Endothelial cell of umbilical vein (primary cell): Measurements from ENCODE around the gene TOX4. TPM values are rescaled to one million over a fixed set of nuclear protein-coding genes. Genes with fewer than 3 reads are reported as not detected.

Experiments used
- Bru-seq: library from RNA; stranded (reverse); fragments of 400-500 nt; gene quantifications from one replicate; lab custom pipeline; 2021; lab: Mats Ljungman, UMichigan
- BruChase-seq, 2 experiments: library from RNA; stranded (reverse); fragments of 400-500 nt; gene quantifications; one replicate each; lab custom pipeline; 2021; lab: Mats Ljungman, UMichigan
- BruUV-seq: library from RNA; stranded (reverse); fragments of 400-500 nt; replicated peaks from 2 replicates; lab custom pipeline; 2021; lab: Mats Ljungman, UMichigan
- CTCF ChIA-PET: fragments of 300-600, 350-600 bp; sonication (Branson Sonifier 250); formaldehyde crosslinking; loops from one replicate; lab custom pipeline; 2021; ENCODE audit warnings: antibody characterized with exemption, inconsistent platforms; lab: Charles Lee
- POLR2A ChIA-PET: fragments of 300-600, 350-600 bp; sonication (Branson Sonifier 250); formaldehyde crosslinking; loops from one replicate; lab custom pipeline; 2021; ENCODE audit warnings: antibody characterized with exemption, inconsistent platforms; lab: Charles Lee
- DNase-seq: peaks from one replicate; pipeline ENCODE4 v3.0.0-alpha.2; 2011; ENCODE audit warnings: low read depth, low spot score
- FAIRE-seq: peaks from 2 replicates; lab custom pipeline; 2011; peaks lifted over from hg19 to GRCh38; lab: Jason Lieb, UNC
- H2AFZ ChIP-seq: 2 replicates; pipeline ENCODE4 v1.6.0; 2012; ENCODE audit warnings: low read depth, low read length, control low read depth, inconsistent platforms
- H3K27ac ChIP-seq: 2 replicates; pipeline ENCODE4 v1.5.1; 2011; ENCODE audit warnings: low read depth, mild to moderate bottlenecking, control low read depth, low read length, moderate library complexity; ENCODE audit not compliant: insufficient read depth
- H3K27me3 ChIP-seq, 2 experiments: 2 replicates each; pipeline versions ENCODE4 v1.6.0 to v1.6.1; 2011; ENCODE audit warnings: low read length in 2 of 2, mixed read lengths in 1 of 2; ENCODE audit not compliant: control insufficient read depth in 2 of 2, insufficient read depth in 2 of 2
- H3K36me3 ChIP-seq, 2 experiments: 2 replicates in 1 of 2; 3 replicates in 1 of 2; pipeline ENCODE4 v1.5.1; 2011; ENCODE audit warnings: low read length in 2 of 2, mild to moderate bottlenecking in 1 of 2, moderate library complexity in 1 of 2; ENCODE audit not compliant: control insufficient read depth in 2 of 2, insufficient read depth in 2 of 2; ENCODE audit errors: extremely low read depth in 1 of 2
- H3K4me1 ChIP-seq: 3 replicates; pipeline ENCODE4 v1.5.1; 2011; ENCODE audit warnings: mild to moderate bottlenecking, low read length; ENCODE audit not compliant: control insufficient read depth, insufficient read depth; ENCODE audit errors: extremely low read depth
- H3K4me2 ChIP-seq: 2 replicates; pipeline ENCODE4 v1.6.1; 2011; ENCODE audit warnings: low read length, control low read depth, mixed read lengths; ENCODE audit not compliant: insufficient read depth
- H3K4me3 ChIP-seq, 3 experiments: fragments of 200-600 bp in 1 of 3; sonication (generic), shearing (Covaris generic) in 1 of 3; replicated peaks in 1 of 3; 2 replicates each; pipeline ENCODE4 v1.5.1; 2011 to 2016; ENCODE audit warnings: control low read depth in 3 of 3, low read length in 3 of 3, mild to moderate bottlenecking in 2 of 3, inconsistent platforms in 1 of 3, low read depth in 1 of 3, moderate library complexity in 1 of 3; ENCODE audit not compliant: insufficient read depth in 1 of 3
- H3K79me2 ChIP-seq: 2 replicates; pipeline ENCODE4 v1.6.0; 2012; ENCODE audit warnings: low read length, inconsistent platforms; ENCODE audit not compliant: control insufficient read depth, insufficient read depth
- H3K9ac ChIP-seq: replicated peaks from 2 replicates; pipeline ENCODE3; 2011; ENCODE audit warnings: low read length, control low read depth; ENCODE audit not compliant: insufficient read depth; ENCODE audit errors: extremely low read depth
- H3K9me1 ChIP-seq: replicated peaks from 3 replicates; pipeline ENCODE4 v1.6.0; 2011; ENCODE audit warnings: mild to moderate bottlenecking, low read length; ENCODE audit not compliant: control insufficient read depth, insufficient read depth; ENCODE audit errors: extremely low read depth
- H3K9me3 ChIP-seq: replicated peaks from 2 replicates; pipeline ENCODE4 v1.5.1; 2012; ENCODE audit warnings: low read length, inconsistent platforms; ENCODE audit not compliant: control insufficient read depth, insufficient read depth
- H4K20me1 ChIP-seq: replicated peaks from 2 replicates; pipeline ENCODE3; 2011; ENCODE audit warnings: mild to moderate bottlenecking, low read length; ENCODE audit not compliant: control insufficient read depth, insufficient read depth; ENCODE audit errors: extremely low read depth
- MYC ChIP-seq: IDR thresholded peaks from one replicate; pipeline ENCODE4 v1.6.1; 2011; ENCODE audit warnings: mild to moderate bottlenecking, low read depth, low read length
- POLR2A ChIP-seq: IDR thresholded peaks from 2 replicates; pipeline ENCODE4 v1.6.1; 2012; ENCODE audit warnings: low read depth, mild to moderate bottlenecking, control low read depth, low read length
- POLR2AphosphoS5 ChIP-seq: IDR thresholded peaks from 2 replicates; pipeline ENCODE4 v1.6.1; 2012; ENCODE audit warnings: low read depth, mild to moderate bottlenecking, control low read depth, low read length, moderate library complexity; ENCODE audit not compliant: insufficient read depth
- dilution Hi-C: fragments of 300-500 bp; cut with MboI; formaldehyde crosslinking; loops from one replicate; pipeline ENCODE4 v1.15.0; 2019; ENCODE audit warnings: low sequenced_read_pairs; ENCODE audit not compliant: extremely low pct_ligation_motif_present
- intact Hi-C: fragments of 100-400 bp; cut with micrococcal nuclease; formaldehyde crosslinking; loops from one replicate; pipeline ENCODE4 v1.10.0; 2022
- long read RNA-seq: library from polyadenylated mRNA; stranded (forward); transcript quantifications from one replicate; pipeline ENCODE4 v2.0.0, GENCODE V29; 2021
- polyA minus RNA-seq, 3 experiments: library from RNA; depleted of rRNA, polyadenylated mRNA; stranded (reverse); fragments of >200 nt; gene quantifications; 1 replicate in 1 of 3; 2 replicates in 2 of 3; pipeline ENCODE4 v1.2.3, GENCODE V29; 2011
- polyA plus RNA-seq, 4 experiments: library from polyadenylated mRNA; depleted of rRNA in 3 of 4; stranded (reverse) in 3 of 4; unstranded in 1 of 4; fragments of >200 nt; gene quantifications; 2 replicates each; pipeline versions ENCODE4 v1.2.1 to v1.2.3, GENCODE V29; 2011 to 2012; ENCODE audit warnings: missing spikeins in 1 of 4
- total RNA-seq: library from RNA; stranded (reverse); gene quantifications from 2 replicates; pipeline ENCODE4 v1.2.3, GENCODE V29; 2021
- TF ChIP-seq, protein P1 (sequence below), 2 donors: IDR thresholded peaks; 1 replicate in 1 of 2; 2 replicates in 1 of 2; pipeline ENCODE4 v1.5.1; 2011; ENCODE audit warnings: low read length in 2 of 2, mild to moderate bottlenecking in 2 of 2, moderate library complexity in 2 of 2, control low read depth in 1 of 2, inconsistent platforms in 1 of 2, low read depth in 1 of 2; ENCODE audit not compliant: insufficient read depth in 1 of 2; ENCODE audit errors: extremely low read depth in 1 of 2

The TOX4 gene
- total RNA-seq (63.2 and 67.4 TPM in 2 replicates), polyA plus RNA-seq (78.2 and 78.4 TPM in 2 replicates), polyA minus RNA-seq (153 and 171 TPM in 2 replicates), Bru-seq, nascent RNA (percentile 77 among the genes with signal in this experiment), BruChase-seq, experiment 1, labeled RNA remaining after a 6-hour chase (percentile 89 among the genes with signal in this experiment), BruChase-seq, experiment 2, labeled RNA remaining after a 2-hour chase (percentile 81 among the genes with signal in this experiment)
- polyA plus RNA-seq (2011; cell fraction: cytosol; rRNA removed) = 59.7 and 65.2 TPM in 2 replicates
- 61.6 and 71.0 TPM in 2 replicates for polyA plus RNA-seq (2011; cell fraction: nucleus; rRNA removed)
- 56.5 and 91.9 TPM in 2 replicates for polyA plus RNA-seq (2012)
- 22.8 TPM for polyA minus RNA-seq (2011; cell fraction: cytosol; rRNA and poly(A)+ RNA removed)
- polyA minus RNA-seq (2011; cell fraction: nucleus; rRNA and poly(A)+ RNA removed) = 33.2 and 40.7 TPM in 2 replicates
- long read RNA-seq, full-length matches to known transcripts = 65 of 107 reads
- long read RNA-seq, partial matches to known transcripts = 37 of 107 reads
- long read RNA-seq, other reads (novel, unspliced or antisense) = 5 of 107 reads

DNA sequence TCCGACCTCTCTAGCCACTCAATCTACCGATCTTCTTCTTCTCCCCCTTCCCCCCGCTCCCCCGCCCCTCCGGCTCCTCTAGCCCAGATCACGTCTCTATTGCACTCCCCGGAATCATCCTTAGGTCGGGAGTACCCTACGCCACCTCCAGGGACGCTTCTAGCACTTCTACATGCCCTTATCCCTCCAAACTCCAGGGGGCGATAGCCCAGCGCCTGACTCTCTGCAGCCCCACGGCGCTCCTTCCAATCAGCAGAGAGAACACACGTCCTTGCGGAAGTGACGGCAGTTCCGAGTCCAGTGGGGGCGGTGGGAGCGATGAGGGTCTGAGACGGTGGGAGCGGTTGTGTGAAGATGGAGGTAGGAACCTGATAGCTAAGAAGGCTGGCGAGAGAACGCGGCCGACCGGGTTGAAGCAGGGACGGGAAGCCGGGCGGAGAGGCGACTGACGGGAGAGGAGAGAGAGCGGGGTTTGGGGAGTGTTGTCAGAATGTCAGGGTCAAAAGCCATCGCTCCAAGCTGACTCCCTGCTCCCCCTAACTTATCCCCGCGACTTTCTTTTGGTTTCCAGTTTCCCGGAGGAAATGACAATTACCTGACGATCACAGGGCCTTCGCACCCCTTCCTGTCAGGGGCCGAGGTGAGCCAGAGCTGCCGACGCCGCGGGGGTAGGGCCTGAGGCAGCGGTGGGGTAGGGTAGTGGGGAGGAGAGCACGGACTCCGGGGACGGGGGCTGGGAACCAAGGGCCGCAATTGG lies at the start of gene TOX4, which contains the start of gene RAB2B:
Gene TOX4 (plus strand): TSS at position 271 of the 757 bp plus-strand sequence. CDS start 84 bp downstream, at position 355.
Gene RAB2B (minus strand): TSS at position 35 of the 757 bp plus-strand sequence. CDS start 87 bp downstream, outside the sequence.
- Histone ChIP-seq H3K4me2 (peak within 1 kb of the TSS; percentile 96), H3K27me3 (no peaks in the 10 kb centered on the region), H3K27ac (peak within 1 kb of the TSS; percentile 97), H3K9me1 (no peaks in the 10 kb centered on the region), H3K36me3 (peaks cover 0 to 7% of the 10 kb centered on the region in 2 experiments), H3K9ac (peak within 1 kb of the TSS; percentile 93), H3K4me3 (peak within 1 kb of the TSS; percentile 69 to 95 (median 93)), H3K9me3 (no peaks in the 10 kb centered on the region), H3K4me1 (peaks cover 20% of the 10 kb centered on the region), H2AFZ (peak within 1 kb of the TSS; percentile 97), H4K20me1 (no peaks in the 10 kb centered on the region), H3K79me2 (peaks cover 43% of the 10 kb centered on the region)
- dilution Hi-C loops = no loop called here
- DNase-seq (peak; percentile 99), FAIRE-seq (peak; percentile 96)
- BruUV-seq = no TSS peak
- CTCF ChIA-PET = interaction anchor here (0.6 to 3.7 kb wide), 17 partner anchors 10 to 352 kb away, joined by 3 to 23 read pairs (median 5); partner anchors contain the start of genes CHD8, METTL3 and SUPT16H
- POLR2A ChIA-PET = interaction anchor here (0.9 to 1.9 kb wide), 3 partner anchors 20 to 40 kb away, joined by 3 to 7 read pairs (median 7); partner anchors contain the start of gene METTL3
- intact Hi-C loops = loop anchor here (1.0 kb wide), 5 partner anchors 10 to 208 kb away; partner anchors contain the start of genes CHD8, HNRNPC and METTL3
- peak; percentile 70 for TF ChIP-seq POLR2AphosphoS5
- peak; percentile 15 for TF ChIP-seq POLR2A
- no peak for TF ChIP-seq MYC
- TF ChIP-seq, protein P1, sequence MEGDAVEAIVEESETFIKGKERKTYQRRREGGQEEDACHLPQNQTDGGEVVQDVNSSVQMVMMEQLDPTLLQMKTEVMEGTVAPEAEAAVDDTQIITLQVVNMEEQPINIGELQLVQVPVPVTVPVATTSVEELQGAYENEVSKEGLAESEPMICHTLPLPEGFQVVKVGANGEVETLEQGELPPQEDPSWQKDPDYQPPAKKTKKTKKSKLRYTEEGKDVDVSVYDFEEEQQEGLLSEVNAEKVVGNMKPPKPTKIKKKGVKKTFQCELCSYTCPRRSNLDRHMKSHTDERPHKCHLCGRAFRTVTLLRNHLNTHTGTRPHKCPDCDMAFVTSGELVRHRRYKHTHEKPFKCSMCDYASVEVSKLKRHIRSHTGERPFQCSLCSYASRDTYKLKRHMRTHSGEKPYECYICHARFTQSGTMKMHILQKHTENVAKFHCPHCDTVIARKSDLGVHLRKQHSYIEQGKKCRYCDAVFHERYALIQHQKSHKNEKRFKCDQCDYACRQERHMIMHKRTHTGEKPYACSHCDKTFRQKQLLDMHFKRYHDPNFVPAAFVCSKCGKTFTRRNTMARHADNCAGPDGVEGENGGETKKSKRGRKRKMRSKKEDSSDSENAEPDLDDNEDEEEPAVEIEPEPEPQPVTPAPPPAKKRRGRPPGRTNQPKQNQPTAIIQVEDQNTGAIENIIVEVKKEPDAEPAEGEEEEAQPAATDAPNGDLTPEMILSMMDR (IDR thresholded peaks at IDR 0.05; ENCODE audit: extremely low read depth in 1 of 2, insufficient read depth in 1 of 2, low read depth in 1 of 2, low read length in 2 of 2) = peak; percentile 91 to 99
